Upper lobe of left lung (tissue), 4 donors: ENCODE measurements around the gene TNFRSF6B.

ENCODE experiments used
- CTCF ChIP-seq, 6 experiments: fragments of 450-650 bp in 4 of 6; fragments of 200-600 bp in 2 of 6; sonication (generic) in 2 of 6; IDR thresholded peaks; one replicate each; pipeline ENCODE4 v1.5.1; 2016 to 2019; ENCODE audit warnings: antibody characterized with exemption in 6 of 6
- POLR2AphosphoS5 ChIP-seq, 2 donors: sonication (generic); formaldehyde crosslinking; IDR thresholded peaks; one replicate each; pipeline ENCODE4 v1.5.1; 2017; ENCODE audit warnings: antibody characterized with exemption in 2 of 2

- TF ChIP-seq CTCF (IDR thresholded peaks at IDR 0.05) (no peak), POLR2AphosphoS5 (IDR thresholded peaks at IDR 0.05) (peak; percentile 53 to 79)
Observed at GRCh38 chr20:63698739-63699465, 2.5 kb downstream of the TNFRSF6B start.
